ENCODE data around the gene A4GALT.
"Not testable (repeated sequence)": the region's sequence is repeated elsewhere in the genome, so short reads cannot be mapped to it uniquely, and the experiment has no call there.

A4GALT gene

DNA sequence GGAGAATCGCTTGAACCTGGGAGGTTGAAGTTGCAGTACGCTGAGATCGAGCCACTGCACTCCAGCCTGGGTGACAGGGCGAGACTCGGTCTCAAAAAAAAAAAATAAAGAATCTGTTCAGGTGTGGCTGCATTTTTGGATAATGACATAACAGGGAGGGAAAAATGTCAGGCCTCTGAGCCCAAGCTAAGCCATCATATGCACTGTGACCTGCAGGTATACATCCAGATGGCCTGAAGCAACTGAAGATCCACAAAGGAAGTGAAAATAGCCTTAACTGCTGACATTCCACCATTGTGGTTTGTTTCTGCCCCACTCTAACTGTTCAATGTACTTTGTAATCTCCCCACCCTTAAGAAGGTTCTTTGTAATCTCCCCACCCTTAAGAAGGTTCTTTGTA lies 19.6 kb upstream of the A4GALT start:
- not testable (repeated sequence) for FAIRE-seq

DNA sequence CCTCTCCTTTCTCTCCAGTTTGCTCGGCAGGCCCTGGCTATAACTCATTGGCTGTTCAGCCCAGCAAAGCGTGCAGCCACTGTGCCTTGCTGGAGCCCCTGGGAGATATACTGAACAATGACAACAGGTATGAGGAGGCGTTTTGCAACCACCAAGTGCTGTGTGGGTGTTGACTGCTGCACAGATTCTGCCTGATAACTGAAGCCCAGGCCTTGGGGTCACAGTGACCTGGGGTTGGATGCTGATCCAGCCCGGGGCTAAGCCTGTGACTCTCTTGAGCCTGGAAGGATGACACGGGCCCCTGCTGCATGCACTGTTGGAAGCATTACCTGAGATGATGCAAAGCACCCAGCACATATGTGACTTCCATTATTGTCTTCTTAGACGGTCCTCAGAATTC lies 13.7 kb upstream of the A4GALT start:
- no peak for FAIRE-seq

GRCh38 chr22:42733394-42733793 lies 12.7 kb upstream of the A4GALT start:
- FAIRE-seq, result not testable (repeated sequence)

- no peak for FAIRE-seq
Measured at GRCh38 chr22:42732081-42732480, 11.4 kb upstream of the A4GALT start.

GRCh38 chr22:42726811-42727210 lies 6.1 kb upstream of the A4GALT start:
- no peak for FAIRE-seq

DNA sequence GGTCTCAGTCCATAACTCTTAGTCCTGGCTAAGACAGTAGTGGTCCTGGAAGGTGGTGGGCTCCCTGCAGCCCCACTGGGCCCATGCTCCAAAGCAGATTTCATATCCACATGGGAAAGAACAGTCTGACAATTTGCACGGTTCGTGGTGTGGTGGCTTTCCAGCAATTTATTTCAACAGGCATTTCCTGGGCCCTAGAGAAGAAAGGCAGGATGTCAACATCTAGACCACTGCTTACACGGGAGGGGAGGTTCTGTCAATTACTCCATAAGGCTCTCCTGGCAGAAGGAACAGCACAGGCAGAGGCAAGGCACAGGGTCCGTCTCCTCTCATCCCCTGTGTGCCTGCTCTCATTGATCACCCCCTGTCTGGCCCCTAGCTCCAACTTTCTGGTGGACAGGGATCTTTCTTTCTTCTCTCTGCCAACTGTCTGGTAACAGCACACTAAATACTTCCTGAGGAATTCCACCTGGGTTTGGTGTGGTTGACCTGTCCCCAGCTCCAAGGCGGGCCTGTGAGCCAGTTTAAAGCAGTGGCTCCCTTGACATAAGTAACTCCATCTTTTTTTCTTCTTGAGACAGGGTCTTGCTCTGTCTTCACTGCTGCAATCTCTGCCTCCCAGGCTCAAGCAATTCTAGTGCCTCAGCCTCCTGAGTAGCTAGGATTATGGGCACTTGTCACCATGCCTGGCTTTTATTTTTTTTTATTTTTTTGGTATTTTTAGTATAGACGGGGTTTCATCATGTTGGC lies 5.1 kb upstream of the A4GALT start:
- FAIRE-seq, result no peak

GRCh38 chr22:42724062-42724461 lies 3.4 kb upstream of the A4GALT start:
- no peak for FAIRE-seq

DNA sequence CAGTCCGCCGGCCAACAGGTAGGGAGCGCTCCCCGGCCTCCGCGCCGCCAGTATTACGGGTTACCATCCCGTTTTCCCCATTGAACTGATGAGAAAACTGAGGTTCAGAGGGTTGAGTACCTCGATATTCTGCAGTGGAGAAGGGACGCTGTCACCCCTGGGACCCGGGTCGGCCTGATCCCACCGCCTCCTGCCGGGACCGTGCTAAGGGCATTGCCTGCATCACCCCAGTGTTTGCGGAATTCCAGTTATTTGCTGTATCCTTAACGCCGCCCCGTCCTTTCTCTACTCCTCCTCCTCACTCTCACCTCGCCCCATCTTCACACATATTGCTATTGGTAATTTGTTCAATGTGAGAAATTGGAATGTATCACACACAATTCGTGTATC lies 370 bp upstream of the A4GALT start:
- FAIRE-seq, result no peak

GRCh38 chr22:42719656-42720262 lies 911 bp downstream of the A4GALT start:
- FAIRE-seq, result no peak

DNA sequence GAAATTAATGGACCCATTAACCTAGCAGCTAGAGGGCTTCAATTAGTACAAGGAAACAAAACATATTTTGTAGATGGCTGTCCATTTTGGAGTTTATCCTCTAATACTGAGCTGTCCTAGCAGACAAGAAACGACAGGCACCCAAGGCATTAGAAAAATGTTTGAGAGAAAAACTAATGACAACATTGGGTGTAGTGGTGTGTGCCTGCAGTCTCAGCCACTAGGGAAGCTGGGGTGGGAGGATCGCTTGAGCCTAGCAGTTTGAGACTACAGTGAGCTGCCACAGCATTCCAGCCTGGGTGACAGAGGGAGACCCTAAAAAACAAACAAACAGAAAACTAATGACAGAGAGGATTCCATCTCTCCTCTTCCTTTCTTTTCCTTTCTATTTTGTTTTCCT lies 1.5 kb downstream of the A4GALT start:
- FAIRE-seq, result no peak

- FAIRE-seq, result no peak
Measured at GRCh38 chr22:42717197-42717928, 3.3 kb downstream of the A4GALT start.

DNA sequence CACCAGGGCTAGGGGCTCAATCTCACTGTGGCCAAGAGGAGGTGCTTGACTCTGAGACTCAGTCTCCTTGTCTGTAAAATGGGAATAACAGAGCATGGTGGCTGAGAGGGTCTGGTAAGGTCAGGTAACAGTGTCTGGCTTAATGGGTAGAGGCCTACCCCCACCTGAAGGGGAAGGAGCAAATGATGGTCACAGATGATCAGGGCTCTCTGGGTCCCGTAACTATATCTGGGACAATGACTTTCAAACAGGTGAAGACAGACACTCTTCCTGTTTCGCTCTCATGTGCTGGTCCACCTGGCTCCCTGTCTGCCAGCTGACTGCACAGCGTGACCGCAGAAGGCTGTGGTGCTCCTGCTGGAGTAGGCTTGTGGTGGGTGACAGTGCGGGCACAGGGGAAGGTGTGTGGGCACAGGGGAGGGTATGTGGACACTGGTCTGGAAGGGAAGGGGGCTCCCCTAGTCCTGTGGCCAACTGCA lies 4.0 kb downstream of the A4GALT start:
- no peak for FAIRE-seq

DNA sequence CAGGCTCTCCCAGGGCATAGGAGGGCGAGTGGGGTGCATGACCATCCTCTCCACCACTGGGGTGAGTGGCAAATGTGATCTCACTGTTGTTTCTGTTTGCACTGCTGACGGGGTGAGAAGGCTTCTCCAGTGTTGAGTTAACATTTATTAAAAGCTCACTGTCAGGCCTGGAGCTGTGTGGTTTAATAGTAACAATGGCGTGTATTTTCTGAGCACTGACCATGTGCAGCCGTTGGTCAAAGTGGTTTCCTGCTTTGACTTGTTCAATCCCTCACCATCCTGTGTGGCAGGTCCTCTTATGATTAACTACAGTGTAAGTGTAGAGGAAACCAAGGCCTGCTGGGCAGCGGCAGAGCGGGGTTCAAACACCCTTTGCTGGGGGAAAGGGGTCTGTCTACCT lies 4.4 kb downstream of the A4GALT start:
- no peak for FAIRE-seq

GRCh38 chr22:42714768-42715390 lies 5.8 kb downstream of the A4GALT start:
- no peak for FAIRE-seq

GRCh38 chr22:42714308-42714707 lies 6.4 kb downstream of the A4GALT start:
- no peak for FAIRE-seq

DNA sequence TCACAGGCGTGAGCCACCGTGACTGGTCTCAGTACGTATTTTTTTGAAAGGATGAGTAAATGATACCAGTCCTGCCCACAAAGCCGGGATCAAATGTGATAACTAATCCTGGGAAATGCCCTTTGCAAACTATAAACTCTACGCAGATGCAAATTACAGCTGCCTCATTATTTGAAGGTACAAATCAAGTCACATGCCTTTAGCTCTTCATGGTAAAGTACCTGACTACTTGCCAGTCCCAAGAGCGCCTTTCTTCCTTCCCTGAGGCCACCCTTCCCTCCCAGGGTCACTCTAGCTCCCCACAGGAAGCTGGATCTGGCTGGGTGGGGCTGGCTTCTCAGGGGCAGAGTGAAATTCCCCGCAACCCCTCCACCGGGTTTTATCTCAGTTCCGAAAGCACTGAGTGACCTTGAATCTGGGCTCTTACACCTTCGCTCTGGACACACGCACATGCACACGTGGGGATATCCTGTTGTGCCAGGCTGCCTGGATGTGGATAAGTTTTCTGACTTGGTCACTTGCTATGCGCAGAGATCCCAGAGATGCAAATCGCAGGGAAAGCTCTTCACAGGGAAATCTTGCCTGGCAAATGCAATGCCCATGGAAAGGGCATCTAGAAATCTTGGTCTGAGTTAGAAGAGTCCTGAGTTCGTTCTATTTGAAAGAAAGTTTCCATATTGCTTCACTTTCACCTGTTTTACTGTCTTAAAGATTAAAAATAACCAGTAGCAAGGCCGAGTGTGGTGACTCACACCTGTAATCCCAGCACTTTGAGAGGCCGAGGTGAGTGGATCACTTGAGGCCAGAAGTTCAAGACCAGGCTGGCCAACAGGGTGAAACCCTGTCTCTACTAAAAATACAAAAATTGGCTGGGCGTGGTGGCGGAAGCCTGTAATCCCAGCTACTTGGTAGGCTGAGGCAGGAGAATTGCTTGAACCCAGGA lies 8.5 kb downstream of the A4GALT start:
- FAIRE-seq, result no peak

DNA sequence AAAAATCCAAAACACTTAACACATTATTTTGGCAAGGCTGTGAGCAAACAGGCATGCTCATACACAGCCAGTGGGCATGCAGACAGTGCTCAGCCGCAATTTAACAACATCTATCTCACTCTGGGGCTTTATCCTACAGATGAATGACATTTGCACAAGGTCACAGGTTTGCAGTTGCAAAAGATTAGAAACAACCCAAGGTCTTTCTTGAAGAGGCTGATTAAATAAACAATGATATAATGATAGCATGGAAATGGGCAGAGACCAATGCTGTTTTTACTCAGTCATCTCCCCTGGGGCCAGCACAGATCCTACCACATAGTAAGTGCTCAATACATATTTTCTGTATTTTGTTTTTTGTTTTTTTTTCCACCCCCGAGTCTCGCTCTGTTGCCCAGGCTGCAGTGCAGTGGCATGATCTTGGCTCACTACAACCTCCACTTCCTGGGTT lies 9.4 kb downstream of the A4GALT start:
- no peak for FAIRE-seq

- no peak for FAIRE-seq
Measured at GRCh38 chr22:42708417-42708816, 12.3 kb downstream of the A4GALT start.

- no peak for FAIRE-seq
Measured at GRCh38 chr22:42707496-42707895, 13.2 kb downstream of the A4GALT start.

- FAIRE-seq, result no peak
Measured at GRCh38 chr22:42704896-42705295, 15.8 kb downstream of the A4GALT start.

GRCh38 chr22:42702675-42703074 lies 18.0 kb downstream of the A4GALT start:
- no peak for FAIRE-seq

GRCh38 chr22:42701694-42702093 lies 19.0 kb downstream of the A4GALT start:
- FAIRE-seq, result no peak
